Tibial nerve (tissue), 4 donors: Measurements from ENCODE around the gene RBMS3.

Experiments
- EP300 ChIP-seq, 2 donors: sonication (generic); formaldehyde crosslinking; IDR thresholded peaks; one replicate each; pipeline ENCODE4 v1.6.1; 2017; ENCODE audit warnings: antibody characterized with exemption in 2 of 2, mild to moderate bottlenecking in 1 of 2
- POLR2A ChIP-seq, 2 donors: fragments of 450-650 bp; IDR thresholded peaks; one replicate each; pipeline ENCODE4 v1.6.1; 2017; ENCODE audit warnings: antibody characterized with exemption in 2 of 2, mild to moderate bottlenecking in 2 of 2, moderate library complexity in 2 of 2
- TF ChIP-seq, protein P1 (sequence below), 5 experiments: fragments of 200-600 bp in 3 of 5; fragments of 450-650 bp in 2 of 5; sonication (generic) in 3 of 5; IDR thresholded peaks; one replicate each; pipeline ENCODE4 v1.5.1; 2016 to 2019; ENCODE audit warnings: antibody characterized with exemption in 5 of 5, mild to moderate bottlenecking in 3 of 5, moderate library complexity in 2 of 5

GRCh38 chr3:29493109-29493508 is 212.2 kb downstream of the RBMS3 start:
- TF ChIP-seq, protein P1, sequence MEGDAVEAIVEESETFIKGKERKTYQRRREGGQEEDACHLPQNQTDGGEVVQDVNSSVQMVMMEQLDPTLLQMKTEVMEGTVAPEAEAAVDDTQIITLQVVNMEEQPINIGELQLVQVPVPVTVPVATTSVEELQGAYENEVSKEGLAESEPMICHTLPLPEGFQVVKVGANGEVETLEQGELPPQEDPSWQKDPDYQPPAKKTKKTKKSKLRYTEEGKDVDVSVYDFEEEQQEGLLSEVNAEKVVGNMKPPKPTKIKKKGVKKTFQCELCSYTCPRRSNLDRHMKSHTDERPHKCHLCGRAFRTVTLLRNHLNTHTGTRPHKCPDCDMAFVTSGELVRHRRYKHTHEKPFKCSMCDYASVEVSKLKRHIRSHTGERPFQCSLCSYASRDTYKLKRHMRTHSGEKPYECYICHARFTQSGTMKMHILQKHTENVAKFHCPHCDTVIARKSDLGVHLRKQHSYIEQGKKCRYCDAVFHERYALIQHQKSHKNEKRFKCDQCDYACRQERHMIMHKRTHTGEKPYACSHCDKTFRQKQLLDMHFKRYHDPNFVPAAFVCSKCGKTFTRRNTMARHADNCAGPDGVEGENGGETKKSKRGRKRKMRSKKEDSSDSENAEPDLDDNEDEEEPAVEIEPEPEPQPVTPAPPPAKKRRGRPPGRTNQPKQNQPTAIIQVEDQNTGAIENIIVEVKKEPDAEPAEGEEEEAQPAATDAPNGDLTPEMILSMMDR (IDR thresholded peaks at IDR 0.05), result no peak
- TF ChIP-seq EP300 (IDR thresholded peaks at IDR 0.05) (no peak), POLR2A (IDR thresholded peaks at IDR 0.05) (no peak)
